HepG2 (cell line): ENCODE data around the gene C9orf43.

ENCODE experiments used
- BRCA1 ChIP-seq: sonication (generic); formaldehyde crosslinking; IDR thresholded peaks from 2 replicates; pipeline ENCODE4 v1.4.0; 2020; ENCODE audit warnings: missing genetic modification reagents
- NR2F1 ChIP-seq, 2 experiments: fragments of 450-650 bp in 1 of 2; formaldehyde crosslinking in 1 of 2; IDR thresholded peaks; 2 replicates each; pipeline versions ENCODE4 v1.5.0 to v1.6.1; 2016 to 2020; ENCODE audit warnings: mild to moderate bottlenecking in 1 of 2, missing compliant biosample characterization in 1 of 2, missing genetic modification reagents in 1 of 2, moderate library complexity in 1 of 2
- TMF1 ChIP-seq: sonication (generic); formaldehyde crosslinking; IDR thresholded peaks from 2 replicates; pipeline ENCODE4 v1.8.1; 2022; ENCODE audit warnings: low read depth, missing genetic modification reagents
- ZBTB20 ChIP-seq: sonication (generic); formaldehyde crosslinking; IDR thresholded peaks from 2 replicates; pipeline ENCODE4 v1.8.1; 2023; ENCODE audit warnings: missing genetic modification reagents, low read depth, mild to moderate bottlenecking, borderline replicate concordance

- TF ChIP-seq NR2F1 (CRISPR knock-in tag; IDR thresholded peaks at IDR 0.05) (no peak), TMF1 (CRISPR knock-in tag) (no peak), ZBTB20 (CRISPR knock-in tag) (no peak), BRCA1 (no peak)
These were observed 67.1 kb downstream of the C9orf43 start for GRCh38 chr9:113477661-113478060.
